Sigmoid colon (tissue), 7 donors: ENCODE results near the gene LMNTD2. TPM values are rescaled to one million over a fixed set of nuclear protein-coding genes. Genes with fewer than 3 reads are reported as not detected.

ENCODE experiments used
- DNase-seq: peaks from one replicate; pipeline ENCODE4 v3.0.0-alpha.2; 2019
- H3K27ac ChIP-seq, 4 donors: fragments of 200-600 bp; sonication (generic); one replicate each; pipeline ENCODE4 v1.5.1; 2016 to 2019; ENCODE audit warnings: mild to moderate bottlenecking in 1 of 4
- H3K27me3 ChIP-seq, 3 donors: fragments of 200-600 bp; sonication (generic); one replicate each; pipeline ENCODE4 v1.5.1; 2019; ENCODE audit warnings: mild to moderate bottlenecking in 1 of 3
- H3K36me3 ChIP-seq, 4 donors: fragments of 200-600 bp; sonication (generic); one replicate each; pipeline ENCODE4 v1.5.1; 2016 to 2019
- H3K4me1 ChIP-seq, 4 donors: fragments of 200-600 bp; sonication (generic); one replicate each; pipeline ENCODE4 v1.5.1; 2017 to 2019
- H3K4me3 ChIP-seq, 4 donors: fragments of 200-600 bp; sonication (generic); one replicate each; pipeline ENCODE4 v1.5.1; 2017 to 2019; ENCODE audit warnings: mild to moderate bottlenecking in 2 of 4, moderate library complexity in 1 of 4
- H3K9me3 ChIP-seq, 4 donors: fragments of 200-600 bp in 3 of 4; sonication (generic) in 3 of 4; one replicate each; pipeline versions ENCODE4 v1.5.1 to v1.6.1; 2013 to 2019
- CTCF ChIP-seq, 4 experiments: fragments of 450-650 bp in 3 of 4; fragments of 200-600 bp in 1 of 4; IDR thresholded peaks; one replicate each; pipeline ENCODE4 v1.5.1; 2016 to 2019; ENCODE audit warnings: antibody characterized with exemption in 4 of 4, mild to moderate bottlenecking in 3 of 4, moderate library complexity in 2 of 4
- EP300 ChIP-seq, 4 donors: sonication (generic); formaldehyde crosslinking; IDR thresholded peaks; one replicate each; pipeline ENCODE4 v1.6.1; 2017; ENCODE audit warnings: antibody characterized with exemption in 4 of 4
- POLR2A ChIP-seq, 2 donors: fragments of 450-650 bp; IDR thresholded peaks; one replicate each; pipeline ENCODE4 v1.6.1; 2016; ENCODE audit warnings: antibody characterized with exemption in 2 of 2, mild to moderate bottlenecking in 2 of 2, moderate library complexity in 2 of 2
- POLR2AphosphoS5 ChIP-seq, 4 donors: sonication (generic); formaldehyde crosslinking; IDR thresholded peaks; one replicate each; pipeline ENCODE4 v1.6.1; 2017; ENCODE audit warnings: antibody characterized with exemption in 4 of 4
- WGBS, 2 donors: extraction: QIAGEN DNeasy Blood & Tissue Kit; methylation state at CpG; one replicate each; pipeline ENCODE4 v1.1.7; 2013; 5-methylcytosine and 5-hydroxymethylcytosine counted together
- intact Hi-C: fragments of 100-400 bp; cut with DNase I; formaldehyde crosslinking; loops from one replicate; pipeline ENCODE4 v1.15.1; 2023
- polyA plus RNA-seq, 3 donors: library from polyadenylated mRNA; stranded (reverse); fragments of 200-250 nt; gene quantifications; one replicate each; pipeline ENCODE4 v1.2.3, GENCODE V29; 2013
- total RNA-seq, 4 donors: library from RNA; depleted of rRNA; stranded (reverse); fragments of >200 nt; gene quantifications; one replicate each; pipeline ENCODE4 v1.1.0, GENCODE V29; 2016
- donor health status: healthy with polysubstance abuse.
- donor health status: Bipolar disorder and iron deficiency.
- donor health status: healthy.

The LMNTD2 gene
- total and polyA plus RNA-seq, 7 donors: 0.66 to 6.3 (median 1.3) TPM; not detected in 1

- DNase-seq: no peak
- Histone ChIP-seq H3K4me1 (no peaks in the 10 kb centered on the region), H3K27ac (no peak overlapping the region), H3K9me3 (no peaks in the 10 kb centered on the region), H3K27me3 (peaks cover 0 to 17% (median 3%) of the 10 kb centered on the region in 3 donors), H3K36me3 (no peaks in the 10 kb centered on the region), H3K4me3 (no peak overlapping the region)
- TF ChIP-seq POLR2AphosphoS5 (IDR thresholded peaks at IDR 0.05) (no peak), EP300 (IDR thresholded peaks at IDR 0.05) (no peak), CTCF (IDR thresholded peaks at IDR 0.05) (no peak), POLR2A (IDR thresholded peaks at IDR 0.05) (no peak)
- WGBS, 2 donors: 88 to 92% methylated on average over 11 of the region's 11 CpGs
- intact Hi-C loops: no loop called here
Measured at GRCh38 chr11:545171-545570, 15.4 kb downstream of the LMNTD2 start.

DNA sequence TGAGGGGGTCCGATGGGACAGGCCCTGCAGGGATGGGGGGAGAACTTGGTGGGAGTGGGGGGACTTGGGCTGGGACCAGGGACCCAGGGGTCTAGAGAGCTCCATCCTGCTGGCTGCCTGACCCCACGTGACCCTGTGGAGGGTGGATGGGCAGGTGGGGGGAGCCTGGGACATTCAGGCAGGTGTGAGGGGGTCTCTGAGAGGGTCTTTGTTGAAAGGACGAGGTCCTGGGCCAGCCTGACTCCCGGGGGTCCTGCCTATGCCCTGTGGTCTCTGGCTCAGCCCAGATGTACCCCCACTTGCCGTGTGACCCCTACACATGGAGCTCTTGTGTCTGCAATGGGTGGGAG is 15.7 kb downstream of the LMNTD2 start:
- intact Hi-C loops: no loop called here

GRCh38 chr11:541433-541885 is 19.1 kb downstream of the LMNTD2 start:
- Histone ChIP-seq H3K27me3 (peaks cover 18 to 46% (median 21%) of the 10 kb centered on the region in 3 donors), H3K4me3 (no peak overlapping the region), H3K4me1 (peaks cover 0 to 15% (median 13%) of the 10 kb centered on the region in 4 donors), H3K9me3 (no peaks in the 10 kb centered on the region), H3K36me3 (no peaks in the 10 kb centered on the region), H3K27ac (no peak overlapping the region)
- intact Hi-C loops: no loop called here
- DNase-seq: no peak
- no peak for TF ChIP-seq EP300 (IDR thresholded peaks at IDR 0.05)
- no peak for TF ChIP-seq POLR2AphosphoS5 (IDR thresholded peaks at IDR 0.05)
- TF ChIP-seq POLR2A (IDR thresholded peaks at IDR 0.05): no peak
- TF ChIP-seq CTCF (IDR thresholded peaks at IDR 0.05): no peak
- WGBS, 2 donors: 57 to 92% methylated on average over 20 of the region's 20 CpGs

More for the DNA sequence above, 15.7 kb downstream of the LMNTD2 start:
- TF ChIP-seq CTCF (IDR thresholded peaks at IDR 0.05) (no peak), POLR2A (IDR thresholded peaks at IDR 0.05) (no peak), EP300 (IDR thresholded peaks at IDR 0.05) (no peak), POLR2AphosphoS5 (IDR thresholded peaks at IDR 0.05) (no peak)
- DNase-seq: no peak
- H3K4me1 ChIP-seq: no peaks in the 10 kb centered on the region
- peaks cover 0 to 20% (median 5%) of the 10 kb centered on the region in 3 donors for H3K27me3 ChIP-seq
- no peaks in the 10 kb centered on the region for H3K9me3 ChIP-seq
- H3K4me3 ChIP-seq: no peak overlapping the region
- H3K36me3 ChIP-seq: no peaks in the 10 kb centered on the region
- WGBS, 2 donors: 82 to 87% methylated on average over 5 of the region's 5 CpGs
- no peak overlapping the region for H3K27ac ChIP-seq

- no peaks in the 10 kb centered on the region for H3K9me3 ChIP-seq
- TF ChIP-seq CTCF (IDR thresholded peaks at IDR 0.05) (no peak), POLR2AphosphoS5 (IDR thresholded peaks at IDR 0.05) (no peak), POLR2A (IDR thresholded peaks at IDR 0.05) (no peak), EP300 (IDR thresholded peaks at IDR 0.05) (no peak)
- 92 to 93% methylated on average over 23 of the region's 23 CpGs for whole genome bisulfite sequencing, 2 donors
- peaks cover 18 to 48% (median 21%) of the 10 kb centered on the region in 3 donors for H3K27me3 ChIP-seq
- peaks cover 0 to 20% (median 19%) of the 10 kb centered on the region in 4 donors for H3K4me1 ChIP-seq
- no peak overlapping the region for H3K27ac ChIP-seq
- H3K4me3 ChIP-seq: no peak overlapping the region
- H3K36me3 ChIP-seq: no peaks in the 10 kb centered on the region
- DNase-seq: peak; percentile 63
- intact Hi-C loops: no loop called here
Measured at GRCh38 chr11:540583-541432, 19.7 kb downstream of the LMNTD2 start.
